Stimulated activated effector memory CD8-positive, alpha-beta T cell treated with anti-CD3 and anti-CD28 coated beads, Interleukin-12 subunit alpha, Interleukin-12 subunit beta, amount 100 ng/mL, for 72 hours (primary cell): ENCODE measurements around the gene RXRB.

ENCODE experiments used
- ATAC-seq: fragments of 150-1000 bp; cut with Tn5 transposase; 2 replicates; pipeline ENCODE4 v1.10.0; 2021
- DNase-seq, 2 donors: peaks; one replicate each; pipeline ENCODE4 v3.0.0; 2021 to 2022; ENCODE audit warnings: low spot score in 2 of 2
- H3K27ac Mint-ChIP-seq: one replicate; pipeline ENCODE4 v1.8.0; 2022; ENCODE audit warnings: mild to moderate bottlenecking, mixed read lengths
- H3K36me3 Mint-ChIP-seq: one replicate; pipeline ENCODE4 v1.8.0; 2022; ENCODE audit warnings: mild to moderate bottlenecking, mixed read lengths
- H3K4me1 Mint-ChIP-seq: one replicate; pipeline ENCODE4 v1.8.0; 2022; ENCODE audit warnings: mixed read lengths
- H3K4me3 Mint-ChIP-seq: one replicate; pipeline ENCODE4 v1.8.0; 2022; ENCODE audit warnings: mild to moderate bottlenecking, mixed read lengths
- H3K9me3 Mint-ChIP-seq: one replicate; pipeline ENCODE4 v1.8.0; 2022; ENCODE audit warnings: mixed read lengths

The RXRB gene

DNA sequence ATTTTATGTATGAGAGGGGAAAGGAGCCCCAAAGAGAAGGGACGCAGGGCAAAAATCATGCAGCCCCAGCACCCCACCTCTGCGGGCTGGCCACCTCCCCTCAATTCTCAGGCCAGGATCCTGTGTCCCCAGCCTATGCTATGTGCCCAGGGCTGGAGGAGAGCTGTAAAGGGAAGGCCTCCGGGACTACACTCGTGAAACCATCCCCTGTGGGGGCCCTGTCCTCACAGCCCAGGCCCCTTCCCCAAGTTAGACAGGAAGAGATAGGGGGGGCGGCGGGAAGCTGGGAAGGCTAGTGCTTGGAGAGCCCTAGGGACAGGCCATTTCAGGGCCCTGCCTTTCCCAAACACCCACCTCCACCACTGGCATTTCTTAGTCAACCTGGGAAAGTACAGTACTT lies 6.8 kb downstream of the RXRB start:
- Mint-ChIP-seq H3K4me1 (peaks cover 36% of the 10 kb centered on the region), H3K9me3 (no peaks in the 10 kb centered on the region), H3K4me3 (peak overlapping the region; percentile 54), H3K36me3 (peaks cover 51% of the 10 kb centered on the region), H3K27ac (no peak overlapping the region)
- ATAC-seq (no peak), DNase-seq (no peak)

DNA sequence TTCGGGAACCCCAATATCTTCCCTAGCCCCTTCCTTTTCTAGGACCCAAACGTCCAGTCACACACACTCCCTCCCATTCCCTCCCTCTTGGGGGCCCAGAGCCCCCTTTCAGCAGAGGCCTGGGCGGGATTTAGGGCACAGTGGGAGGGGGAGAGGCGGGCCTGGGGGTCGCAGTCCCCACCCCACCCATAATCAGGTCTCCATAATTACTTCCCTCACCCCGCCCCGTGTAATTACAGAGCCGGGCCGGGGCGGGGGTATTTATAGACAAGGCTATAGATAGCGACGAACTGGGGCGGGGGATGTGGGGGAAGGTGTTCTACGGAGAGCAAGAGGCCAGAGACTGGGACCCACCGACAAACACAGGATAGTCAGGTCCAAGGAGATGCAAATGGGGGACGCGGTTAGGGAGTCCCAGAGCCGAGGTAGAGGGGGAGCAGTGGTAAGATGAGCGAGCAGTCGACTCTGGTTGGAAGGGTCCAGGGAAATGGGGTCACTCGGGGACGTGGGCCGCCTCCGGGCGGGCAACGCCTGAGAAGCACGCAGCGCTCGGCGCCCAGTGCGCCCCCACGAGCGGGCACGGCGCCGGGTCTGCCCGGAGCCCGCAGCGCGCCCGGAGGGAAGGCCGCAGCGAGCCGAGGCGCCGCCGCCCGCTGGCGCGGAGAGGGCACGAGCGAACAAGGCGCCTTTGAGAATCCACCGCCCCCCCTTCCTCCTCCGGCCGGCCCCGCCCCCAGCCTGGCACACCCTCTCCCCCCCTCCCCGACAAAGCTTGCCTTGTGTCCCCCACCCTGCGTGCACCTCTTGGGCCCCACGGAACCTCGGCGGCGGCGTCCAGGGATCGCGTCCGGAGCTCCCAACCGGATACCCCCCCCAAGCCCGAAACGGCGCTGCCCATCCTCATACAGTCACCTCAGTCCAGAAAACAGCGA lies 7.5 kb downstream of the RXRB start:
- Mint-ChIP-seq H3K36me3 (peaks cover 46% of the 10 kb centered on the region), H3K4me3 (peak overlapping the region; percentile 54), H3K9me3 (no peaks in the 10 kb centered on the region), H3K4me1 (peaks cover 32% of the 10 kb centered on the region), H3K27ac (no peak overlapping the region)
- DNase-seq (no peak), ATAC-seq (peak; percentile 19)

DNA sequence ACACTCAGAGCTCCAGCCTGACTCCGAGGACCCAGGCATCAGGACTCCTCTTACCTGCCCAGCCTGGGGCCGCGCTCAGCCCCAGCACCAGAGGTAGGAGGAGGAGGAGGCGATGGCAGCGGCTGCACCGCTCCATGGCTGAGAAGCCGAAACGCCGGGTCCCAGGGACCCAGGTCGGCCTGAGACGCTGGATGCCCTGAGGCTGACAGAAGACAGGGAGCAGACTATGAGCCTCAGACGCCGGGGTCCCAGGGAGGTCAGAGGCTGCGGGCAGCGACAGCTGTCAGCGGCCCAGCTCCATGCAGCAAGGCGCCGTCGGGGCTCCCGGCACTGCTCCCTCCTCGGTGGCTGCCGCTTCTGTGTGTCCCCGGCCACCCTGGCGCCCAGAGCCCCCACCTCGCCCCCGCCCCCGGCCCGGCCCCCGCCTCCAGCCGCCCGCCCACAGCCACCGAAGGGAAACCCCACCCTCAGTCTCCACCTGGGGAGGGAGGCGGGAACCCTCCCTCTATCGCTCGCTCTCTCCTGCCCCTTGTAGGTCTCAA lies 8.3 kb downstream of the RXRB start, which contains the start of gene COL11A2:
Gene COL11A2, minus strand, starts transcription at position 363 of the 542 bp plus-strand sequence. Its CDS starts 227 bp downstream, at position 136.
- H3K9me3 Mint-ChIP-seq: no peaks in the 10 kb centered on the region
- peaks cover 32% of the 10 kb centered on the region for H3K4me1 Mint-ChIP-seq
- peaks cover 39% of the 10 kb centered on the region for H3K36me3 Mint-ChIP-seq
- DNase-seq (no peak), ATAC-seq (peak; percentile 36)
- H3K4me3 Mint-ChIP-seq: peak within 1 kb of the TSS; percentile 54
- H3K27ac Mint-ChIP-seq: no peak within 1 kb of the TSS

DNA sequence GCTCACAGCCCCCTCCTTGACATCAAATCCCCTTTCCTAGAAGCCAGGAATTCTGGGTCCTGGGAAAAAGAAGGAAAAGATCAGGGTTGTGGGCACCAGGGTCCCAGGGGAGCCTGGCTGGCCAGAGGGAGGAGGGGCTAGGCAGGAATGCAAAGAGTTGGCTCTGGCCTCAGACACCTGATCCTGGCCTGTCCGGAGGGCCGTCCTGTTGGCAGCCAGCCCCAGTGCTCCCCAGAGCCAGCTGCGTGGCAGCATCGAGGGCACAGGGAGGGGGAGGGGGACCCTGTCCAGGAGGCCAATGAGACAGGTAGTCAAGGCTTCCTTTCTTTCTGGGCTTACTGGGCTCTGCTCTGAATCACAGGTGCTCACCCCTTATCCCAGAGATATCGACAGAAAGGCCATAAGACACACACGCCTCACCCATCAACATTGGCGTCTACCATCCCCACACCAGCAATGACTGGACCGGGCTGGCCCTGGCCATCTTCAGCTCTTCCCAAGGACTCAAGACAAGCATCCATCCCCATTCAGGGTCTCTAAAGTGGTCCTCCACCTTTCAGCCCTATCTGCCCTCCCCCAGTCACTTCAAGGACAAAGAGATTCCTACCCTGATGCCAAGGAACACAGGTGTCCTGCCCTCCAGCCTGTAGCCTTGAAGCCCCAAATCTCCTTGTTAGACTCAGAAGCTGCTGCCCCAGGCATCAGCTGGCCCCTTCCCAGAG lies 8.9 kb downstream of the RXRB start:
- H3K27ac Mint-ChIP-seq: peak overlapping the region; percentile 4
- peaks cover 26% of the 10 kb centered on the region for H3K4me1 Mint-ChIP-seq
- ATAC-seq (no peak), DNase-seq (no peak)
- peaks cover 32% of the 10 kb centered on the region for H3K36me3 Mint-ChIP-seq
- peak overlapping the region; percentile 54 for H3K4me3 Mint-ChIP-seq
- no peaks in the 10 kb centered on the region for H3K9me3 Mint-ChIP-seq

DNA sequence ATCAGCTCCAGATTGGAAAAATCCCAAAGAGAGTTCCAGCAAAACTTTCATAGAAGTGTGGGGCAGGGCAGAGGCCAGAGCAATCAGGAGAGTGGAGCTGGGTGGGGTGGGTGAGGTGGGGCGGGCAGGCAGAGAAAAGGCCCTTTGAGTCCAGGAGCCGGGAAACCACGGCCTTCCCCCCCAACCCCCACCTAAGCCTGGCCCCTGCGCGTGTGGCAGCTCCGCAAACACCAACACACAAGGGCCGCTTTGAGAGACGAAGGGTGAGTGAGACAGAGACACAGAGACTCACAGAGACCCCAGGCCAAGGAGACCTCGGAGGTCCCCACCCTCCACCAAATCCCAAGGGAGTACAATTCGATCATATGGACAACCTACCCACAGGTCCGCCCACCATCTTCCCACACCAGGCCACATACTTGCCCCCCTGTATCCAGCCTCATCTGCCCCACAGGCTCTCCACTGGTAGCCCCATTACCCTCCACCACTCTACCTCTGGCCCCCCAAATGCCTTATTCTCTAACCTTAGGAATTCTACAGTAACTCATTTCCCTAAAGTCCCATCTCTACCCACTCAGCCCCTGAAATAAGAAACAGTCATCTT lies 9.9 kb downstream of the RXRB start:
- H3K4me1 Mint-ChIP-seq: peaks cover 20% of the 10 kb centered on the region
- DNase-seq (no peak), ATAC-seq (no peak)
- peak overlapping the region; percentile 4 for H3K27ac Mint-ChIP-seq
- peaks cover 23% of the 10 kb centered on the region for H3K36me3 Mint-ChIP-seq
- no peak overlapping the region for H3K4me3 Mint-ChIP-seq
- no peaks in the 10 kb centered on the region for H3K9me3 Mint-ChIP-seq

DNA sequence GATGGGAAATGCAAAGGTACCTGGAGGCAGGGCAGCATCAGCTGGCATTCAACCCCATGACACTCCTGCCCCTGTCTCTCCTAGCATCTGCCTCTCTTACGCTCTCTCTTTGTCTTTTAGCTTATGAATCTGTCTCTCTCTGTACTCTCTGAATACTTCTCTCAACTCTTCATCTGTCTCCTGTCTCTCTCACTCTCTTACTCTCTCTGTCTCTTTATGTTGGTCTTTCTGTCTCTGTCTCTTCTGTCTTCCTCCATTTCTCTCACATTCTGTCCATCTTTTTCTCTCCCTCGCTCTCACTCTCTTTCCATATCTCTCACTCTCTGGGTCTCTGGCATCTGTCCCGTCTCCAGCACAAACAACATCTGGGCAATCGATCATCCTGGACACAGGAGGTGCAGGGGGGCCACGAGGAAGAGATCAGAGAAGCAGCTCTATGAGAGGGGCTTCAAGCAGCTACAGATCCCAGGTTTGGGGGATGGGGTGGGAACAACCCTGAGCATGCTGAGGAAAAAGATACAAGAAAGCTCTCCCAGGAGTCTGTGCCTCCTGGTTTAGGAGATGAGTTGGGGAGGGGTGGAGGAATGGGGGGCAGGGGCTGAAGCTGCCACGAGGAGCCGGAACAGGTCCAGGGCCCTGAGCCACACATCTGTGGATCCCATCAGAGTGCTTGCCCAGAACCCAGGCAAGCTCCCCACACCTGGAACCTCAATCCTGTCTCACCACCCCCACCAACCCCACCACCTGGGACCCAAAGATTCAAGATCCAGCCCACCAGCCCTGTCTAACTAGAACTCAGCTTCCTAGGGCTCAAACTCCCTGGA lies 10.6 kb downstream of the RXRB start:
- H3K27ac Mint-ChIP-seq: no peak overlapping the region
- H3K36me3 Mint-ChIP-seq: peaks cover 15% of the 10 kb centered on the region
- H3K4me1 Mint-ChIP-seq: peaks cover 18% of the 10 kb centered on the region
- H3K4me3 Mint-ChIP-seq: no peak overlapping the region
- no peak for ATAC-seq
- no peaks in the 10 kb centered on the region for H3K9me3 Mint-ChIP-seq
- no peak for DNase-seq

DNA sequence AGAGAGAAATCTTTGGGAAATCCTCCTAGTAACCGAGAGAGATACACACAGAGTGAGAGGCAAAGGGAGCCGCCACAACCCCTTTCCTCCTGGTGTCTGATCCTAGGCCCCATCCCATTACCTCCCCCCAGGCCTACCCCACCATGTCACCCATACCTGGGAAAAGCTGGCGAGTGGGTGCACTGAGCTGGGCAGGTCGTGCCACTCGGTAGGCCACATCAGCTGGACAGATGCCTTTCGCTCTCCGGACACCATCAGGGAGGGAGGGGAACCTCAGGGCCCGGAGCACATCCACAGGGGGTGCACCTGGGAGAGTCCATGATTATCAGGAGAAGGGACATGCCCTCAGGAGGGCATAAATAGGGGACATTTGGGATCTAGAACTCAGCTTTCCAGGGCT lies 11.3 kb downstream of the RXRB start:
- Mint-ChIP-seq H3K9me3 (no peaks in the 10 kb centered on the region), H3K4me1 (peaks cover 23% of the 10 kb centered on the region), H3K27ac (peak overlapping the region; percentile 40), H3K36me3 (peaks cover 8% of the 10 kb centered on the region), H3K4me3 (no peak overlapping the region)
- ATAC-seq (no peak), DNase-seq (no peak)

DNA sequence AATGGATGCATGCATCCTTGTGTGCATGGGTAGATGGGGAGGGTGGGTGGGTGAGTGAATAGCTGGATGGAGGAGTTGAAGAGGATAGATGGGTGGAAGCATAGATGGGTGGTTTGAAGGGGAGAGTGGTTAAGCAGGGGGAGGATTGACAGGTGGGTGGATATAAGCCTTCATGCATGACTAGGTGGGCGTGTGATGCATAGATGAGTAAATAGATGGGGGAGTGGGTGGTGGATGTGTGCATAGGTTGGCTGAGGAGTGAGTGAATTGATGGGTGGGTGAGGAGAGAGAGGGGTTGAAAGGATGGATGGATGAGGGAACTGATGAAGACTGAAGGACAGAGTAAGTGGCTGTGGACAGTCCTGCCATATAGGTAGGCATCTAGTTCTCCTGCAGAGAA lies 12.7 kb downstream of the RXRB start:
- H3K4me1 Mint-ChIP-seq: peaks cover 31% of the 10 kb centered on the region
- H3K9me3 Mint-ChIP-seq: peaks cover 11% of the 10 kb centered on the region
- no peak overlapping the region for H3K4me3 Mint-ChIP-seq
- no peak for ATAC-seq
- no peak for DNase-seq
- no peaks in the 10 kb centered on the region for H3K36me3 Mint-ChIP-seq
- no peak overlapping the region for H3K27ac Mint-ChIP-seq

DNA sequence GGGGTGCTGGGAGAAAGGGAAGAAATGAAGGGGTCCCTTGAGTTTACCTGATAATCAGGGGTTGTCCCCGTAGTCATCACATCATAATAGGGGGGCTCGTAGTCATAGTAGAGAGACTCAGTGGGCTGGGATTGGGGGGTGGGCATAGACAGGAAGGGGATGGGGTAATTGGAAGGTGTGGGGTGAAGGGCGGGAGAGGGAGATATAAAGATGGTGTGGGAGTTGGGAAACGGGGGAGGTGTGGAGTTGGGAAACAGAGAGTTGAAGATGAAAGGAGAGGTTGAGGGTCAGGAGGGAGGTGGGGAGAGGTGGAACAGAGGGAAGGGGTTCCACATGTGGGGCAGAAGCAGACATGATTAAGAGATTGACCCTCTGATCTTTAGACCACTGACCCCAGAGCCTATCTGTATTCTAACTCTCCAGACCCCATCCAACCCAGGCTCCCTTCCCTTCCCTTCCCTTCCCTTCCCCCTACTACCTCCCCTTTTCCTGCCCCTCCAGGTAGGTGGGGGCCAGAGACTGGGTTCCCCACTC lies 14.7 kb downstream of the RXRB start:
- H3K36me3 Mint-ChIP-seq: no peaks in the 10 kb centered on the region
- H3K27ac Mint-ChIP-seq: no peak overlapping the region
- no peak overlapping the region for H3K4me3 Mint-ChIP-seq
- peaks cover 32% of the 10 kb centered on the region for H3K4me1 Mint-ChIP-seq
- ATAC-seq (no peak), DNase-seq (no peak)
- H3K9me3 Mint-ChIP-seq: peaks cover 13% of the 10 kb centered on the region

DNA sequence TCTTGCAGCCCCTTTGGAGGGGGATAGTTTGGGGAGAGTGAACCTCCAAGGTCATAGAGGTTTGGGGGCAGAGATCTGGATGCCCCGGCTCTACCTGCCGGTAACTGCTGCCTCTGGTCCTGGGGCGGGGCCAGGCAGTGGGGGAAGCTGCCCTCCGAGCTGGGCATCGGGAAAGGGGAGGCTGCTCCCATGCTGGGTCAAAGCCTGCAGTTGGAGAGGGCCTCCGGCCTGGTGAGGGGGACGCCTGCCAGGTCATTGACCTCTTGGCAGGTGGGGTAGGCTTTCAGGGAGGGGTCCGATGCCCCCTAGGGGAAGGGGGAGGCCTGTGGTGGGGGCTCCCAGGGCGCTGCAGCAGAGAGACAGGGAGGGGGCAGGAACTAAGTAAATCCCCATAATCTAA lies 15.3 kb downstream of the RXRB start:
- Mint-ChIP-seq H3K36me3 (no peaks in the 10 kb centered on the region), H3K4me1 (peaks cover 32% of the 10 kb centered on the region), H3K9me3 (peaks cover 13% of the 10 kb centered on the region), H3K4me3 (no peak overlapping the region), H3K27ac (peak overlapping the region; percentile 67)
- ATAC-seq (no peak), DNase-seq (no peak)

DNA sequence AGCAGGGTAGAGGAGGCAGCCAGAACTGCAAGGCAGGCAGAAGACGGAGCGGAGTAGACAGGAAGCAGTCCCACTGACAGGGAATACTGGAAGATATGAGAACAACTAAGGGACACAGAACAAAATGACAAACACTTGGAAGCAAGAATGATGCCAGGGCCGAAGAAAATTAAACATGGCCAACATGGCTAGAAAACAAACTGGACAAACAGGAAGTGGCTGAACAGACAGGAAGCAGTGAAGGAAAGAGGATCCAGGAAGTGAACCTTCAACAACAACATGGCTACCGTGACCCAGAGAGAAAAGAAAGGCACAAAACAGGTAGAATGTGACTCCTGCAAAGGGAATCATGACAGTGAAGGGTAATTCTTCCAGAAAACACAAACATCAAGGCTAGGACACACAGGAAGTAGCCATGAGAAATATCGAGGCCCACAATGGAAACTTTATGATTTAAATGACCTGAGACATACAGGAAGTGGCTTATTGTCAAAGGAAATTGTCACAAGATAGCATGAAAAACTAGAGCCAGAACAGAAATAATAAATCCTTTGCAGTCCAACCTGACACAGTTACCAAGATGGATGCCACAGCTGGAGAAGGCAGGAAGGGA lies 17.3 kb downstream of the RXRB start:
- DNase-seq (no peak), ATAC-seq (no peak)
- peak overlapping the region; percentile 95 for H3K27ac Mint-ChIP-seq
- H3K36me3 Mint-ChIP-seq: no peaks in the 10 kb centered on the region
- peaks cover 13% of the 10 kb centered on the region for H3K9me3 Mint-ChIP-seq
- H3K4me3 Mint-ChIP-seq: peak overlapping the region; percentile 48
- H3K4me1 Mint-ChIP-seq: peaks cover 32% of the 10 kb centered on the region

DNA sequence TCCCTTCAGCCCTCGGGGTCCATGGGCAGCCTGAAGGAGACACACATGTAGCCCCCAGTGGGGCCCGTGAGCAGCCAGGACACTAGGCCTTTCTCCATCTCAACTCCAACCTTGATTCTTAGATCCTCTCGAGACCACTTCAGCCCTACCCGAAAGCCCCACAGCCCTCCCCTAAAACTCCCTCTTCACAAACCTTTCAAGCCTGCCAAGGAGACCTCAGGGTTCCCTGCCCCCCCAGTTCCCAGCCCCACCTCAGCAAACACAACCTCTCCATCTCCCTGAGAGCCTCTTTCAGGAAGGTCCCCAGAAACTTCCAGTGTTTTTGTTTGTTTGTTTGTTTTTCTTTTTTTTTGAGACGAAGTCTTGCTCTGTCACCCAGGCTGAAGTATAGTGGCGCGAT lies 19.3 kb downstream of the RXRB start:
- Mint-ChIP-seq H3K9me3 (peaks cover 13% of the 10 kb centered on the region), H3K27ac (peak overlapping the region; percentile 21), H3K4me1 (peaks cover 26% of the 10 kb centered on the region), H3K36me3 (no peaks in the 10 kb centered on the region), H3K4me3 (no peak overlapping the region)
- ATAC-seq: no peak
- no peak for DNase-seq

DNA sequence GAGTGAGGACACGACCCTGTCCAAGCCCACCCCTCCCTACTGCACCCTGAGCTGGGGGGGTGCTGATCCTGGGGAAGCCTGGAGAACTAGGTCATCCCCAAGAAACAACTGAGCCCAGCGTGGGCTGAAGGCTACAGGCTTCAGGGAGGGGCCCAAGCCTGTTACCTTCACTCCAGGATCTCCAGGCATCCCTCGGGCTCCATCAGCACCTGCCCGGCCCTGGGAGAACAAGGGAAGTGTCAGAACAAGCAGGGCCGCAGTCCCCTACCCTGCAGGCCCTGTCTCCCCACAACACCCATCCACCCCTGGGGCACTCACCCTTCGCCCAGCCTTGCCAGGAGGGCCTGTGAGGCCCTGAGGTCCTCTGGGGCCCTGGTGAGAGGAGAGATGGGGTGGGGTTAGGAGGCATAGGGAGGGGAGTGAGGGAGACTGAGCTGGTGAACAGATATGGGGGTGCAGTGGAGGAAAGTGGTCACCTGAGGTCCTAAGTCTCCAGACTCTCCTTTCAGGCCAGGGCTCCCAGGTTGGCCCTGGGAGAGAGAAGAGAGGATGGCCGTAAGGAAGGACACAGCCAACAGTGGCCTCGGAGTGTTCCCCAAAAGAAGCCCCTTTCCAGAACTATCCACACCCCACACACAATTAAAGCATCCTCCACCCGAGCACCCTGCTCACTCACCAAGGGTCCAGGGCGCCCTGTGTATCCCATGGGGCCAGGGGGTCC lies 21.6 kb downstream of the RXRB start:
- DNase-seq (no peak), ATAC-seq (no peak)
- peaks cover 19% of the 10 kb centered on the region for H3K4me1 Mint-ChIP-seq
- peak overlapping the region; percentile 43 for H3K27ac Mint-ChIP-seq
- H3K36me3 Mint-ChIP-seq: no peaks in the 10 kb centered on the region
- peaks cover 13% of the 10 kb centered on the region for H3K9me3 Mint-ChIP-seq
- H3K4me3 Mint-ChIP-seq: no peak overlapping the region
